Endodermal cell (in vitro differentiated cells): ENCODE results near the gene ROBO1. TPM values are rescaled to one million over a fixed set of nuclear protein-coding genes. Genes with fewer than 3 reads are reported as not detected.

Source experiments
- DNase-seq: peaks from one replicate; pipeline ENCODE4 v3.0.0-alpha.2; 2017
- H3K27ac ChIP-seq: 2 replicates; pipeline ENCODE4 v1.5.1; 2013; ENCODE audit warnings: mild to moderate bottlenecking, low read depth, low read length, moderate library complexity
- H3K27me3 ChIP-seq: 2 replicates; pipeline ENCODE4 v1.6.1; 2013; ENCODE audit warnings: mild to moderate bottlenecking, low read length, moderate library complexity; ENCODE audit not compliant: insufficient read depth, control insufficient read depth, poor library complexity, severe bottlenecking
- H3K36me3 ChIP-seq: 2 replicates; pipeline ENCODE4 v1.7.0; 2013; ENCODE audit warnings: mild to moderate bottlenecking, low read length, moderate library complexity; ENCODE audit not compliant: control insufficient read depth, insufficient read depth
- H3K4me1 ChIP-seq: one replicate; pipeline ENCODE4 v1.7.0; 2013; ENCODE audit warnings: low read length; ENCODE audit not compliant: control insufficient read depth, insufficient read depth
- H3K4me3 ChIP-seq: 2 replicates; pipeline ENCODE4 v1.5.1; 2013; ENCODE audit warnings: mild to moderate bottlenecking, low read length, moderate library complexity
- H3K9ac ChIP-seq: 2 replicates; pipeline ENCODE4 v1.6.1; 2013; ENCODE audit warnings: mild to moderate bottlenecking, low read length, moderate library complexity; ENCODE audit not compliant: poor library complexity, severe bottlenecking; ENCODE audit errors: extremely low read depth
- H3K9me3 ChIP-seq: 2 replicates; pipeline ENCODE4 v1.6.1; 2013; ENCODE audit warnings: mild to moderate bottlenecking, low read length, moderate library complexity; ENCODE audit not compliant: control insufficient read depth
- H3K27ac Mint-ChIP-seq: 2 replicates; pipeline ENCODE4 v1.8.0; 2020; ENCODE audit warnings: mixed read lengths
- H3K27me3 Mint-ChIP-seq: 2 replicates; pipeline ENCODE4 v1.8.0; 2021; ENCODE audit warnings: mild to moderate bottlenecking, mixed read lengths; ENCODE audit not compliant: insufficient read depth
- H3K36me3 Mint-ChIP-seq: 2 replicates; pipeline ENCODE4 v1.8.0; 2020; ENCODE audit warnings: low read depth, mixed read lengths
- H3K4me1 Mint-ChIP-seq: 2 replicates; pipeline ENCODE4 v1.8.0; 2020; ENCODE audit warnings: mixed read lengths
- H3K4me3 Mint-ChIP-seq: 2 replicates; pipeline ENCODE4 v1.8.0; 2020; ENCODE audit warnings: mild to moderate bottlenecking, moderate library complexity, mixed read lengths
- H3K9me3 Mint-ChIP-seq: 2 replicates; pipeline ENCODE4 v1.8.0; 2020; ENCODE audit warnings: mild to moderate bottlenecking, mixed read lengths
- WGBS, 2 experiments: methylation state at CpG; one replicate each; pipeline versions ENCODE4 v1.1.5 to v1.1.7; 2013; ENCODE audit warnings: missing lambda C conversion rate in 2 of 2, mixed read lengths in 1 of 2; ENCODE audit not compliant: insufficient coverage in 1 of 2, insufficient read length in 1 of 2; 5-methylcytosine and 5-hydroxymethylcytosine counted together
- total RNA-seq, 2 donors: library from RNA; stranded (reverse); fragmentation: NEBNext Ultra II Directional in 1 of 2; extraction: Animal tissue kit (Norgen Biotek cat#: 25700) in 1 of 2; gene quantifications; 2 replicates in 1 of 2; 3 replicates in 1 of 2; pipeline ENCODE4 v1.2.1, GENCODE V29; 2021
- TF ChIP-seq, protein P1 (sequence below): fragments of 200-600 bp; sonication (generic); conservative IDR thresholded peaks from 2 replicates; pipeline ENCODE4 v1.5.0; 2021; ENCODE audit warnings: antibody characterized with exemption, mild to moderate bottlenecking

The ROBO1 gene
- total RNA-seq, 2 donors from 2014 or later = 74.8 to 75.9 TPM

DNA sequence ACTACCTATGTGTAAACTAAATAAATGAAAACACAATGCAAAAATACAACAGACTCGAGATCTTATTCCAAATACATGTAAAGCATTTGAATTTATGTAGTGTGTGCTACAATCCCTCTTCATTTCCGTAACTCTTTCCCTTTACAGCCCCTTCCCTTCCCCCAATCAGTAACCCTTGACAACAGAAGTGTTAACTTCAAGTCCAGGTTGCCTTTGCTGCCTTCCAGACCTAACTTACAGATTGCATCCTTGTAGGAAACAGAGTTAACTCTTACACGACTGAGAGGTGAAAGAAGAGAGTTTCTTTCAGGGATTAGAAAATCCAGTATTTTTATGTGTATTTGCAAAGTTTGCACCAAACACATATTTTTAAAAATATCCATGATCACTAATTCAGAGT lies 1.4 kb upstream of the ROBO1 start:
- H3K27ac Mint-ChIP-seq = no peak overlapping the region

DNA sequence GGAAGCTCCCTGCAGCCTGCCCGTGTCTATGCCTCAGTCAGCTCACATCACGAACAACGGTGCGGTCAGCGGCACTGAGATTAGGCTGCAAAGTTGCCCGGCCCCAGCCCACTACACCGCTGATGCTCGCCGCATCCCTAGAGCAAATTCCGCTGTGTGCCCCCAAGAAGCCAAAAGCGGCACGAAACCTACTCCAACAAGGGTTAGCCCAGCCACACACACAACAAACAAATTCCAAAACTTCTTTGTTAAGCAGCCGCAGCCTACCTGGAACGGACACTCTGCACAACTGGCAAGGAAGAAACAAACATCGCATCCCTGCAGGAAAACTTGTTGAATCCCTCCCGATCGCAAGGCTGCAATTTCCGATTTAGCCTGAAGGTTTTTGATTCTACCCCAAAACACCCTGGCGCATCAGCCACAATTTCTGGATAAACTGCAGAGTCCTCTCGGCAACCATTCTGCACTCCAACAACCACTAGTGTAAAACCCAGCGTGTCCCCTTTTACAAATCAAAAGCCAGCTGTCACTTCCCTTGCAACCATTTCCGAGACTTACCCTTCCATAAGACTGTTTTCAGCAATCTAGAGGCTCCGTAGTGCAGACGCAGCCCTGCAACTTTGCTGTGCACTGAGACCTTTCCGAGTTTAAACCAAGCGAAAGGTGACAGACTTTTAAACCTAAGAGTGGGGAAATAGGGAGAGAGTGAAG lies 449 bp downstream of the ROBO1 start:
- H3K27me3 ChIP-seq = peaks cover 55% of the 10 kb centered on the region

More for the DNA sequence above, 1.4 kb upstream of the ROBO1 start:
- no peaks in the 10 kb centered on the region for H3K36me3 Mint-ChIP-seq
- Histone ChIP-seq H3K9me3 (no peaks in the 10 kb centered on the region), H3K9ac (no peak overlapping the region), H3K36me3 (no peaks in the 10 kb centered on the region), H3K27me3 (peaks cover 47% of the 10 kb centered on the region), H3K4me3 (no peak overlapping the region), H3K27ac (no peak overlapping the region), H3K4me1 (no peaks in the 10 kb centered on the region)
- H3K9me3 Mint-ChIP-seq = peaks cover 11% of the 10 kb centered on the region
- 13% methylated on average over 2 of the region's 3 CpGs; no CpG with 5 or more reads in 1 of the 2 experiments for WGBS, 2 experiments
- no peak overlapping the region for H3K4me3 Mint-ChIP-seq
- no peaks in the 10 kb centered on the region for H3K27me3 Mint-ChIP-seq
- peaks cover 13% of the 10 kb centered on the region for H3K4me1 Mint-ChIP-seq
- TF ChIP-seq, protein P1, sequence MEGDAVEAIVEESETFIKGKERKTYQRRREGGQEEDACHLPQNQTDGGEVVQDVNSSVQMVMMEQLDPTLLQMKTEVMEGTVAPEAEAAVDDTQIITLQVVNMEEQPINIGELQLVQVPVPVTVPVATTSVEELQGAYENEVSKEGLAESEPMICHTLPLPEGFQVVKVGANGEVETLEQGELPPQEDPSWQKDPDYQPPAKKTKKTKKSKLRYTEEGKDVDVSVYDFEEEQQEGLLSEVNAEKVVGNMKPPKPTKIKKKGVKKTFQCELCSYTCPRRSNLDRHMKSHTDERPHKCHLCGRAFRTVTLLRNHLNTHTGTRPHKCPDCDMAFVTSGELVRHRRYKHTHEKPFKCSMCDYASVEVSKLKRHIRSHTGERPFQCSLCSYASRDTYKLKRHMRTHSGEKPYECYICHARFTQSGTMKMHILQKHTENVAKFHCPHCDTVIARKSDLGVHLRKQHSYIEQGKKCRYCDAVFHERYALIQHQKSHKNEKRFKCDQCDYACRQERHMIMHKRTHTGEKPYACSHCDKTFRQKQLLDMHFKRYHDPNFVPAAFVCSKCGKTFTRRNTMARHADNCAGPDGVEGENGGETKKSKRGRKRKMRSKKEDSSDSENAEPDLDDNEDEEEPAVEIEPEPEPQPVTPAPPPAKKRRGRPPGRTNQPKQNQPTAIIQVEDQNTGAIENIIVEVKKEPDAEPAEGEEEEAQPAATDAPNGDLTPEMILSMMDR = no peak
- peak; percentile 59 for DNase-seq

DNA sequence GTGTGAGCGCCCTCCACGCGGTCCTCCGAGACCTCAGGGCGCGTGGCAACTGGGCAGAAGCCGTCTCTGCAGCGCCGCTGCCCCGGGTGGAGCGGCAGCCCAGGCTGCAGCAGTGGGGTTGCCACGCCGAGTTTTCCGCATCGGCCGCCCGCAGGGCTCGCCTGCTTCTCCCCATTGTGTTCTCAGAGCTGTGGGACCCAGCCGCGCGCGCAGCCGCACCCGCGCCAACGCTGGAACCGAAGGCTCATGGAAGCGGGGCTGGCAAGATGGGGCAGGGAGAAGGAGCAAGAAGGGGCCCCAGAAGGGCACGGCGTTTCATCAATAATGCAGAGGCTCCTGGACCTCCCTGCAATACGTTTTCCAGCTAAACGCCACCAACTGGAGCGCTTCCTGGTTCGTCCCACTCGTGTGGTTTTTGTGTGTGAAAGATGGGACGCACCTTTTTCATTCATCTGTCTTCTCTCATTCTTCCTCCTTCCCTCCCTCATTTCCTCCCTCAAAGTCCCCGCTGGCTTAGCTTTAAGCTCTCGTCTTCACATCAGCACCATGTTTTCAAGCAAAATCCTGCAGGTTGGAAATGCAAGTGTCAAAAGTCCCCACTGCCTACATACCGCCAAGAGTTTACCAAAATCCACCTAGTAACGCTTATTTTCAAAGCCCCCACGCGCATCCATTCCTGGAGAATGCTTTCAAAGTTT lies 1.2 kb downstream of the ROBO1 start:
- Histone ChIP-seq H3K9me3 (no peaks in the 10 kb centered on the region), H3K36me3 (no peaks in the 10 kb centered on the region), H3K27ac (no peak overlapping the region), H3K9ac (no peak overlapping the region), H3K27me3 (peaks cover 55% of the 10 kb centered on the region), H3K4me1 (no peaks in the 10 kb centered on the region), H3K4me3 (peak overlapping the region; percentile 80)
- peak; percentile 66 for DNase-seq
- no peaks in the 10 kb centered on the region for H3K9me3 Mint-ChIP-seq
- 2 to 4% methylated on average over 6 to 41 of the region's 42 CpGs for WGBS, 2 experiments
- no peaks in the 10 kb centered on the region for H3K36me3 Mint-ChIP-seq
- no peak overlapping the region for H3K4me3 Mint-ChIP-seq
- TF ChIP-seq, protein P1 = no peak
- peaks cover 13% of the 10 kb centered on the region for H3K4me1 Mint-ChIP-seq
- H3K27ac Mint-ChIP-seq = no peak overlapping the region
- peaks cover 5% of the 10 kb centered on the region for H3K27me3 Mint-ChIP-seq

More for the DNA sequence above, 449 bp downstream of the ROBO1 start:
- Mint-ChIP-seq H3K27ac (no peak overlapping the region), H3K9me3 (no peaks in the 10 kb centered on the region), H3K4me1 (peaks cover 13% of the 10 kb centered on the region), H3K27me3 (peaks cover 5% of the 10 kb centered on the region), H3K36me3 (no peaks in the 10 kb centered on the region), H3K4me3 (no peak overlapping the region)
- Histone ChIP-seq H3K9me3 (no peaks in the 10 kb centered on the region), H3K36me3 (no peaks in the 10 kb centered on the region), H3K27ac (no peak overlapping the region), H3K4me1 (no peaks in the 10 kb centered on the region), H3K9ac (no peak overlapping the region), H3K4me3 (peak overlapping the region; percentile 80)
- TF ChIP-seq, protein P1 = peak; percentile 62
- WGBS, 2 experiments = 1 to 3% methylated on average over 10 to 26 of the region's 26 CpGs
- DNase-seq = peak; percentile 72
